Tongue (tissue), 2 donors: ENCODE measurements around the gene ENAH. TPM values are rescaled to one million over a fixed set of nuclear protein-coding genes. Genes with fewer than 3 reads are reported as not detected.
A peak's percentile ranks its signal among the peaks of the same experiment; 100 is the strongest.

Experiments used
- DNase-seq: peaks from one replicate; pipeline ENCODE4 v3.0.0-alpha.2; 2015
- total RNA-seq: library from RNA; depleted of rRNA; stranded (reverse); fragments of >200 nt; gene quantifications from one replicate; pipeline ENCODE4 v1.2.3, GENCODE V29; 2014

Gene ENAH
- total RNA-seq, 1 donor from 2014 or later: 107 TPM

- no peak for DNase-seq
Observed at GRCh38 chr1:225451340-225451739, 201.6 kb downstream of the ENAH start.

- DNase-seq: no peak
Observed at GRCh38 chr1:225450491-225451191, 202.3 kb downstream of the ENAH start.

- no peak for DNase-seq
Observed at GRCh38 chr1:225449774-225450173, 203.1 kb downstream of the ENAH start.

- DNase-seq: no peak
Observed at GRCh38 chr1:225449261-225449660, 203.7 kb downstream of the ENAH start.

- DNase-seq: no peak
Observed at GRCh38 chr1:225448146-225448805, 204.6 kb downstream of the ENAH start.

- DNase-seq: peak; percentile 69
Observed at GRCh38 chr1:225447650-225448089, 205.3 kb downstream of the ENAH start.

- no peak for DNase-seq
Observed at GRCh38 chr1:225446981-225447615, 205.8 kb downstream of the ENAH start.

GRCh38 chr1:225446595-225446960 is 206.3 kb downstream of the ENAH start:
- no peak for DNase-seq

- no peak for DNase-seq
Observed at GRCh38 chr1:225445639-225446594, 207.0 kb downstream of the ENAH start.

GRCh38 chr1:225442123-225442505 is 210.8 kb downstream of the ENAH start:
- no peak for DNase-seq

GRCh38 chr1:225441314-225442122 is 211.4 kb downstream of the ENAH start:
- DNase-seq: no peak

GRCh38 chr1:225440380-225441221 is 212.3 kb downstream of the ENAH start:
- no peak for DNase-seq

- DNase-seq: no peak
Observed at GRCh38 chr1:225437710-225438437, 215.0 kb downstream of the ENAH start.

Other genes starting within 250 kb of the ENAH start
- gene LBR, start 225.1 kb downstream of the ENAH start, total RNA-seq: 42.7 TPM
- 249 TPM for gene SRP9, start 124.7 kb upstream of the ENAH start, total RNA-seq
- 26.5 TPM for gene EPHX1, start 157.0 kb upstream of the ENAH start, total RNA-seq
- gene TMEM63A, start 229.3 kb upstream of the ENAH start, total RNA-seq: 39.3 TPM
- gene LEFTY1, start 236.0 kb upstream of the ENAH start, total RNA-seq: not detected